Psoas muscle (tissue), 8 donors: ENCODE results near the gene SLC9A7. TPM values are rescaled to one million over a fixed set of nuclear protein-coding genes. Genes with fewer than 3 reads are reported as not detected.

Experiments used
- ATAC-seq, 4 donors: fragments of 200-7000 bp; cut with Tn5 transposase; one replicate each; pipeline ENCODE4 v1.9.1; 2020; ENCODE audit warnings: moderate library complexity in 3 of 4, mild to moderate bottlenecking in 2 of 4
- DNase-seq, 2 donors: peaks; one replicate each; pipeline ENCODE4 v3.0.0-alpha.2; 2020
- H3K27ac ChIP-seq: fragments of 200-600 bp; one replicate; pipeline ENCODE4 v1.8.0; 2022
- H3K27me3 ChIP-seq, 3 donors: fragments of 200-600 bp in 1 of 3; one replicate each; pipeline versions ENCODE4 v1.6.1 to v1.8.0; 2013 to 2022; ENCODE audit warnings: low read length in 2 of 3, mild to moderate bottlenecking in 2 of 3, moderate library complexity in 1 of 3; ENCODE audit not compliant: insufficient read depth in 3 of 3
- H3K36me3 ChIP-seq, 2 donors: fragments of 200-600 bp in 1 of 2; one replicate each; pipeline versions ENCODE4 v1.6.1 to v1.8.0; 2013 to 2022; ENCODE audit warnings: low read depth in 1 of 2, mild to moderate bottlenecking in 1 of 2, moderate library complexity in 1 of 2; ENCODE audit not compliant: insufficient read depth in 1 of 2
- H3K4me1 ChIP-seq: fragments of 200-600 bp; one replicate; pipeline ENCODE4 v1.8.0; 2022
- H3K4me3 ChIP-seq: fragments of 200-600 bp; one replicate; pipeline ENCODE4 v1.8.0; 2022; ENCODE audit warnings: mild to moderate bottlenecking
- H3K9me3 ChIP-seq: fragments of 200-600 bp; one replicate; pipeline ENCODE4 v1.8.0; 2022
- WGBS, 3 donors: extraction: QIAGEN DNeasy Blood & Tissue Kit; methylation state at CpG; one replicate each; pipeline versions ENCODE4 v1.1.6 to v1.1.7; 2013; 5-methylcytosine and 5-hydroxymethylcytosine counted together
- intact Hi-C, 2 donors: fragments of 100-400 bp; cut with DNase I; formaldehyde crosslinking; loops; one replicate each; pipeline versions ENCODE4 v1.11.0 to v1.14.2; 2022
- polyA plus RNA-seq, 3 donors: library from polyadenylated mRNA; stranded (reverse); fragments of 200-250 nt; gene quantifications; one replicate each; pipeline ENCODE4 v1.2.3, GENCODE V29; 2013
- total RNA-seq, 4 donors: library from RNA; stranded (reverse); fragmentation: NEBNext Ultra II Directional in 2 of 4; extraction: Animal tissue kit (Norgen Biotek cat#: 25700) in 2 of 4; gene quantifications; one replicate each; pipeline versions ENCODE4 v1.2.1 to v1.2.4, GENCODE V29; 2021 to 2023
- TF ChIP-seq, protein P1 (sequence below): fragments of 200-600 bp; IDR thresholded peaks from one replicate; pipeline ENCODE4 v1.8.0; 2022; ENCODE audit warnings: antibody characterized with exemption
- donor health status: healthy with polysubstance abuse.
- donor health status: DM: no; HTN: no; CAD: no; lungs with moderate emphysema.
- donor health status: Bipolar disorder and iron deficiency.
- donor health status: healthy.
- donor health status: DM: yes; HTN: yes; CAD: no.
- donor health status: DM: no; HTN: no; CAD: no.
- donor health status: DM: no; HTN: no; CAD: no.
- donor health status: DM: yes; HTN: yes; CAD: no.

The SLC9A7 gene
- total and polyA plus RNA-seq, 7 donors, result 1.5 to 14.0 (median 8.2) TPM

DNA sequence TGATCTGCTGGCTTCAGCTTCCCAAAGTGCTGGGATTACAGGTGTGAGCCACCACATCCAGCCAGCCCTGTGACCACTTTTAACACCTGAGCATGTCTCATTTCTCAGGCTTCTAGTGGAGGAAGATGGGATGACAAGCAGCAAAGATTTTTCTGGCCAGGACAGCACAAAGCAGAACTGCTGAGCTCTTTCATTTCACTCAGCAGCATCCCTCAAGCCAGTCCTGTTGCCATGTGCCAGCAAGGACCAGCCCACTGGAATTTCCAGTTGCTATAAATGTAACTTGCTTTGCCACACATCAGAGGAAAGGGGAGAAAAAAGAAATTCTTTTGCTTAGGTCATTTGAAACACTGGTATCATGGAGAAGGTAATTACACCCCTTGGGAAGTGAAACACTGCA, 75.9 kb downstream of the SLC9A7 start:
- ATAC-seq, result no peak
- H3K4me3 ChIP-seq, result no peak overlapping the region
- intact Hi-C loops, result no loop called here

DNA sequence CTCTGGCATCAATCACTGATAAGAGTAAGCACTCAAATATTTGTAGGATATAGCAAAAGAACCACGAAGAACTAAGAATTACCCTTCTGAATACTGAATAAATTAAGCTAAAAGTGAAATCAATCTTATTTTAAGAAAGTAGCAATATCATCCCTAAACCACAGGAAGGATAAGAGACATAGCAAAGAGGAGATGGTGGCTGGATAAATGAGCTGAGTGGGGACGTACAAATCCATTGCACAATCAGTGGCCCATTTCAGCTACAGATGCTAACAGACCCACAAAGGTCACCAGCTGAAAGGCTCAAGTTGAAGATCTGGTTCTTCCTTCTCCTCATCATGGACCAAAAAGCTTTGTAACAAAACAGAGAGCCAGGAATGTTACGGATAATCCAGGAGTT, 77.1 kb downstream of the SLC9A7 start:
- no peak overlapping the region for H3K27ac ChIP-seq
- no peaks in the 10 kb centered on the region for H3K9me3 ChIP-seq
- DNase-seq (no peak), ATAC-seq (no peak)
- 62 to 90% (median 68%) methylated on average over 3 of the region's 3 CpGs for WGBS, 3 donors
- no peaks in the 10 kb centered on the region for H3K36me3 ChIP-seq
- no peaks in the 10 kb centered on the region for H3K4me1 ChIP-seq
- intact Hi-C loops, result no loop called here
- no peak overlapping the region for H3K4me3 ChIP-seq
- TF ChIP-seq, protein P1, sequence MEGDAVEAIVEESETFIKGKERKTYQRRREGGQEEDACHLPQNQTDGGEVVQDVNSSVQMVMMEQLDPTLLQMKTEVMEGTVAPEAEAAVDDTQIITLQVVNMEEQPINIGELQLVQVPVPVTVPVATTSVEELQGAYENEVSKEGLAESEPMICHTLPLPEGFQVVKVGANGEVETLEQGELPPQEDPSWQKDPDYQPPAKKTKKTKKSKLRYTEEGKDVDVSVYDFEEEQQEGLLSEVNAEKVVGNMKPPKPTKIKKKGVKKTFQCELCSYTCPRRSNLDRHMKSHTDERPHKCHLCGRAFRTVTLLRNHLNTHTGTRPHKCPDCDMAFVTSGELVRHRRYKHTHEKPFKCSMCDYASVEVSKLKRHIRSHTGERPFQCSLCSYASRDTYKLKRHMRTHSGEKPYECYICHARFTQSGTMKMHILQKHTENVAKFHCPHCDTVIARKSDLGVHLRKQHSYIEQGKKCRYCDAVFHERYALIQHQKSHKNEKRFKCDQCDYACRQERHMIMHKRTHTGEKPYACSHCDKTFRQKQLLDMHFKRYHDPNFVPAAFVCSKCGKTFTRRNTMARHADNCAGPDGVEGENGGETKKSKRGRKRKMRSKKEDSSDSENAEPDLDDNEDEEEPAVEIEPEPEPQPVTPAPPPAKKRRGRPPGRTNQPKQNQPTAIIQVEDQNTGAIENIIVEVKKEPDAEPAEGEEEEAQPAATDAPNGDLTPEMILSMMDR, result no peak
- H3K27me3 ChIP-seq, result no peaks in the 10 kb centered on the region

More for the DNA sequence above, 75.9 kb downstream of the SLC9A7 start:
- H3K27ac ChIP-seq, result no peak overlapping the region
- H3K9me3 ChIP-seq, result no peaks in the 10 kb centered on the region
- no peak for DNase-seq
- H3K4me1 ChIP-seq, result no peaks in the 10 kb centered on the region
- no peaks in the 10 kb centered on the region for H3K36me3 ChIP-seq
- H3K27me3 ChIP-seq, result no peaks in the 10 kb centered on the region
- TF ChIP-seq, protein P1, result no peak

DNA sequence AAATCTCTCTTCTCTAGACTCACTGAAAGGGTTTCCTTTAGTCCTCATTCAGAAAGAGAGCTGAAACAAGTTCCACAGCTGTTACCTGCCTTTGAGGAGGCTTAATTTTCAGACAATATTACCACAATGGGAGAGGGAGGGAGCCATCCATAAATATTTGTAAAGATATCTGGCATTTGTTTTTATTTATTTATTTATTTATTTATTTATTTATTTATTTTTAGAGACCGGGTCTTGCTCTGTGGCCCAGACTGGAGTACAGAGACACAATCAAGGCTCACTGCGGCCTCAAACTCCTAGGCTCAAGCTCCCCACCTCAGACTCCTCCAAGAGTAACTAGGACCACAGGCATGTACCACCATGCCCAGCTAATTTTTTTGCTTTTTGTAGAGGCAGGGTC, 80.7 kb downstream of the SLC9A7 start:
- TF ChIP-seq, protein P1, result no peak
- intact Hi-C loops, result no loop called here
- H3K4me1 ChIP-seq, result no peaks in the 10 kb centered on the region
- 89 to 100% (median 98%) methylated on average over 2 of the region's 2 CpGs for WGBS, 3 donors
- no peak overlapping the region for H3K27ac ChIP-seq
- DNase-seq (no peak), ATAC-seq (no peak)
- no peaks in the 10 kb centered on the region for H3K36me3 ChIP-seq
- H3K4me3 ChIP-seq, result no peak overlapping the region
- no peaks in the 10 kb centered on the region for H3K27me3 ChIP-seq
- no peaks in the 10 kb centered on the region for H3K9me3 ChIP-seq

DNA sequence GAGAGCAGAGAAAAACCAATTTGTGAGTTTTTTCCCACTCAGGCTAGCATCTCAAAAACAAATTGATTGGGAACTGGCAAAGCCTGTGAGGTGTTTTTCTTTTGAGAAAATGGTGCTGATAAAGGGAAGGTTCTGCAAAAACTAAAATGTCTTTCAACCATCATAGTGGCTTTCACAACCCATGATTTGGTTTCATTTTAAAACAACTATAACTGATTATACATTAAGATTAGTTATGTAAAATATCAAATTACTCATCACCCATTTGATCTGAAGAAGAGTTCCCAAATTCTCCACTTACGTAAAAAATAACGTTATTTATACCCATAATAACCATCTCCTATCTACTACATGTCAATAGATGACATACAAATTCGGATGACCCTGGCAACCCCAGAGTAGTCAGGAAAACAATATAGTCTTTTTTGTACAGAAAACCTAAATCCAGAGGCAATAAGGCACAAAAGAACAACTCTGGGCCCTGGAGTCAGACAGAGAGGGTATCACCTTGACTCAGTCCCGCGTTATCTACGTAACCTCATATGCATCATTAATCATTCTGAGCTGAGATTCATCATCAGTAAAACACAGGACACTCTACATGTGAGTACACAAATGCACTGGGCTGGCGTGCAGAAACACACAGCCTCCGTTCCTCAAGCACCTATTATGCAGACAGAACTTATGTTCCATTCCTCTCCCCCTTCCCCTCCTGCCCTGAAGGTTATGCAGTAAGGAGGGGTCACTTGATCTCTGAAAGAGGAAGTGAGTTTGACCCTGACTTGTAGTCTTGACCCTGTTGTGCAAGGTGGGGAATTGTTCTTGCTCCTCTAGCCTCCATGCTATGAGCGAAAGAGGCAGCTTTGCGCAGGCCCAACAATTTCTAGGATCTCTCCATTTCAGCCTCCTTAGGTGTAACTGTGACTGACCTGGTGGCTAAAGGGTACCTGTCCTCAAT, 82.2 kb downstream of the SLC9A7 start:
- Histone ChIP-seq H3K27ac (no peak overlapping the region), H3K4me1 (no peaks in the 10 kb centered on the region), H3K4me3 (no peak overlapping the region), H3K27me3 (peaks cover 0 to 3% (median 0%) of the 10 kb centered on the region in 3 donors), H3K36me3 (no peaks in the 10 kb centered on the region), H3K9me3 (no peaks in the 10 kb centered on the region)
- DNase-seq, result no peak
- intact Hi-C loops, result no loop called here
- WGBS, 3 donors, result 84 to 96% (median 93%) methylated on average over 10 of the region's 10 CpGs
- no peak for ATAC-seq
- TF ChIP-seq, protein P1, result no peak
